SH-SY5Y (cell line): ENCODE data around the gene POGLUT3.

Experiments used
- GATA2 ChIP-seq: IDR thresholded peaks from 2 replicates; pipeline ENCODE4 v1.6.1; 2011; ENCODE audit warnings: mild to moderate bottlenecking, low read depth, low read length
- GATA3 ChIP-seq: IDR thresholded peaks from 2 replicates; pipeline ENCODE4 v1.6.1; 2011; ENCODE audit warnings: low read depth, mild to moderate bottlenecking, low read length, moderate library complexity

DNA sequence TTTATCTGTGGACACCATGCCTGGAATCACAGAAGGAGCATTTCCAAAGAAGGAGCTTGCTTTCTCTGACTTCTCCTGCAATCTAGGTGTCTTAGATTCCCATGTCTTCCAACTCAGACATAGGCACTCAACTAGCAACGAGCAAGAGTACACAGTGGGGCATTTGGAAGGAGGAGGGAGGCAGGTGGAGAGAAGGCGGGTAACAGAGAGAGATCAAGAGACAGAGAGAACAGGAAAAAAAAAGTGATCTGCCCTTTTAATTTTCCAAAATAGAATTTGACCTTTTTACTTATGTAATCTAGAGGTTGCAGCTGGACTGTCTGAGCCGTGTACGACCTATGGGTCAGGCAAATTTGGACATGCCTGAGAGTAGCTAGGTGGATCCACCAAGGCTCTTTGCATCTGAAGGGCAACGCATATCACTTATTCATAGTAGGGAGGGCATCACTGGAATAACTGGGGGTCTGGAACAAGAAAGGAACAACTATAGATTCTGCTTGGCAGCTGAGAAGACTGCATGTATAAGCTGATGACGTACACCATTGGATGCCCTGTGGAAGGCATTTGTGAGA is 37.3 kb upstream of the POGLUT3 start:
- TF ChIP-seq GATA2 = no peak
- no peak for TF ChIP-seq GATA3
